Epithelial cell of proximal tubule (primary cell): ENCODE measurements around the gene ZNF101. TPM values are rescaled to one million over a fixed set of nuclear protein-coding genes. Genes with fewer than 3 reads are reported as not detected.

ENCODE experiments used
- DNase-seq: peaks from one replicate; pipeline ENCODE4 v3.0.0-alpha.2; 2011; ENCODE audit warnings: low read depth
- H3K4me3 ChIP-seq: 2 replicates; pipeline ENCODE4 v1.5.1; 2011; ENCODE audit warnings: low read depth, mild to moderate bottlenecking, low read length
- CTCF ChIP-seq: conservative IDR thresholded peaks from 2 replicates; pipeline ENCODE4 v1.5.1; 2012; ENCODE audit warnings: low read depth, mild to moderate bottlenecking, low read length
- total RNA-seq: library from RNA; depleted of rRNA; stranded (reverse); fragments of >200 nt; gene quantifications from 2 replicates; pipeline ENCODE4 v1.2.3, GENCODE V29; 2015

Gene ZNF101
- total RNA-seq, 1 donor from 2014 or later = 7.6 TPM

GRCh38 chr19:19627621-19628500 is 40.8 kb upstream of the ZNF101 start, which contains the start of gene LPAR2:
Gene LPAR2 (minus strand): TSS chr19:19628220. CDS start chr19:19627275, 945 bp downstream.
- no peak for TF ChIP-seq CTCF
- DNase-seq = no peak
- peak within 1 kb of the TSS; percentile 54 for H3K4me3 ChIP-seq

GRCh38 chr19:19628501-19629134 is 40.0 kb upstream of the ZNF101 start:
- DNase-seq = no peak
- no peak for TF ChIP-seq CTCF
- peak overlapping the region; percentile 54 for H3K4me3 ChIP-seq

GRCh38 chr19:19630062-19630414 is 38.6 kb upstream of the ZNF101 start:
- no peak overlapping the region for H3K4me3 ChIP-seq
- no peak for TF ChIP-seq CTCF
- no peak for DNase-seq

- no peak overlapping the region for H3K4me3 ChIP-seq
- no peak for DNase-seq
- no peak for TF ChIP-seq CTCF
Measured at GRCh38 chr19:19630426-19630825, 38.2 kb upstream of the ZNF101 start.

GRCh38 chr19:19631346-19631745 is 37.3 kb upstream of the ZNF101 start:
- TF ChIP-seq CTCF = no peak
- no peak overlapping the region for H3K4me3 ChIP-seq
- DNase-seq = no peak

- DNase-seq = no peak
- no peak overlapping the region for H3K4me3 ChIP-seq
- no peak for TF ChIP-seq CTCF
Measured at GRCh38 chr19:19632661-19633060, 36.0 kb upstream of the ZNF101 start.
